Retina (tissue), 1 donor: ENCODE data around the gene PBX1.
"Not testable (repeated sequence)": the region's sequence is repeated elsewhere in the genome, so short reads cannot be mapped to it uniquely, and the experiment has no call there.

Experiments used
- DNase-seq: peaks from one replicate; pipeline ENCODE4 v3.0.0-alpha.2; 2016

The PBX1 gene

DNA sequence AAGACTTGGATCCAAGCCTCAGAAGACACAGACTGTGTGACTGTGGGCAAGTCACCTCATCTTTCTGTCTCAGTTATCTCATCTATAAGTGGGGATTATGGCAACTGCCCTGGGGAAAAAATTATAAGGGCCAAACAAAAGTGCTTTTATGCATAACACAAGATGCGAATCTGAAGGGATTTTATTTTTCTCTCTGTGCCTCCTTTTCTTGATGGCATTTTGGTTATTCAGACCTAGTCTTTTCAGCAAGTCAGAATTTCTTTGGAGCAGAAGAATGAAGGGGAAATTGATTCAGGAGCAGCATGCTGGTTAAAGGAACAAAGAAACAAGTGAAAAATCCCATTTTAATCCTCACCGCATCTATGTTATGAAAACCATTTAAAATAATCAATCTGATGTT is 86.9 kb downstream of the PBX1 start:
- DNase-seq, result no peak

DNA sequence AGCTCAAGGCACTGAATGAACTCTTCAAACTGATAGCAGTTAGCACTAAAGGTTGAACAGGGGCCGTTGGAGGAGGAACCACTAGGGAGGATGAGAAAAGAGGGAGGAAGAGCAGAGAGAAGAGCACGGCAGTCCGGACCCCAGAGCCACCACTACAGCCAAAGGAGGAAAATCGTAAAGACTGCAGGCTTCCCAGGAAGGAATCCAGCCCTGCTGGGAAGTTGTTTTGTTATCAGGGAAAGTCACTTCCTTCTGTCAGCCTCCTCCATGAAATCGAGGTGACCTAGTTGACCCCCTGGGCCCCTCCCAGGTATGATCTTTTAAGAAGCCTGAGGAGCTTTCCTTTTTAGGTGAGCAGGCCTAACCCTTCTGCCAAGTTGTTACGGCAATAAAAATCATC is 88.2 kb downstream of the PBX1 start:
- DNase-seq, result no peak

DNA sequence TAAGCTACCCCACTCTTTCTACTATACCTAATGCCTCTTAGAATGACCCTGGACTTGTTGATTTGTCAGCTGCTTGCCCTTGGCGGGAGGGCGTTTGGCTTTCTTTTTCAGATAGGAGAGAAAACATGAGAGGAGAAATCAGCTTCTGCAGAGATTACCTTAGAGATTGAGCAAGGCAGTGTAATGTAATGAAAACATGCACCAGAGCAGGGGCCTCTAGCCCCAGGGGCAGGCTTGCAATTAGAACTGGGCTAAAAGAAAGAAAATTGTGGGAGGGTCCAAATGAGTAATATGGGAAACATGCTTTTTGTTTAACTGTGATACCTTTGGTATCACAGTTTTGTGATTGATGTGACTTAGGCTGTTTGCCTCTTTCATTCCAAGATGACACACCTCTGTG is 89.7 kb downstream of the PBX1 start:
- no peak for DNase-seq

DNA sequence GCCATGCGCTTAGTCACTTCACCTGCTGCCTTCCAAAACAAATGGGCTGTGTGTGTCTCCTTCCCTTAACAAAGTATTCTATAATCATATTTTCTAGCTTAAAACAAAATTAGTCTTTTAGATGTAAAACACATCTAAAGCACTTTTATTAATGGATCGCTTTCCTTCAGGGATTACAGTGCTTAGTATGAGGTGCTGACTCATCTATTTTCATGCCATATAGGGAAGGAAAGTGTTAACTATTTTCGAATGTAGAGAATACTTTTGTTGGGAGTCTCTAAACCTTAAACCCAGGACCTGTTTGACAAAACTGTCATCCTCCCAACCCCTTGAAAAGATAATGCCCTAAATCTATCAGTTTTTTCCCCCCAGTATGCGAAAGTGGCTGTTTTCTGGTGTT is 90.2 kb downstream of the PBX1 start:
- DNase-seq, result no peak

DNA sequence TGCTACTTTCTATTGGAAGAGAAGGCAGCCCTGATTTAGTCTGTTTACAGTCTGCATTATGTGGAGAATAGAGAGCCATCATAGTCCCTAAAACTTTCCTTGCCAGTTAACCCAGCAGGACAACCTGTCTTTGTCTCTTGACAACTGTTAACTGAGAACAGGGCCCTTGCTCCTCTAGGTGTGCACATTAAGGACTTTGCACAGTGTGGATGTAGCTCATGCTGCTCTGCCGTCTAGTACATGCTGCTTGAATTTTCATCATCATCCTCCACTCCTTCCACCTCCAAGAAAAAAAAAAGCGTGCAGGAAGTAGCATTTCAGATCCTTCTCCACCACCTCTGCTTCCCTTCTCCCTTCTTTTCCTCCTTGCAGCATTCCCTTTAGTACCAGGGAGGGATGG is 91.5 kb downstream of the PBX1 start:
- DNase-seq, result no peak

DNA sequence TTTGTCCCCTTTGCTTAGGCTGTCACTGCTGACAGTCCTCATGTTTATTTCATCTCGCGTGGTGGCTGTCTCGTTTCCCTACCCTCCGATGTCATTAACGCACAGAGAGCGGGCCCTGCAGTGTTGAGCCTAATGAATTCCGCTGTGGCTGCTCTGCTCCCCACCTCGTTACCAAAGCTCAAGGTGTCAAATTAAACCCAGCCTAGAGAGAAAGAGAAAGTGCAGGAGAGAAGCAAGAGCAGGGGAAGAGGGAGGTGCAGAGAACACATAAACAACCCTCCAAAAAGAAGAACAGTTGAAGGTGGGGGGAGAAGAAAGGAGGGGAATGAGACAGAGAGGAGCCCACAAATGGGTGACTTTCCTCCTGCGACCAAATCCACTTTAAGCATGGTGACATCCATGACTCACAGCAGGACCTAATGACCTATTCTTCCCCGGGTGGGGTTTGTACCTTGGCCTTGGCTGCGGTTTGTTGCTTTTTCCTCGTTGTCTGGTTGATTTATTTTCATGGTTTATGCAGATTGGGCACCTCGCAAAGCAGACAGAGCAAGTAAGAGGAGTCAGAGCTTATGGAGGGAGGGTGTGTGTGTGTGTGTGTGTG is 92.5 kb downstream of the PBX1 start:
- DNase-seq, result peak; percentile 57

DNA sequence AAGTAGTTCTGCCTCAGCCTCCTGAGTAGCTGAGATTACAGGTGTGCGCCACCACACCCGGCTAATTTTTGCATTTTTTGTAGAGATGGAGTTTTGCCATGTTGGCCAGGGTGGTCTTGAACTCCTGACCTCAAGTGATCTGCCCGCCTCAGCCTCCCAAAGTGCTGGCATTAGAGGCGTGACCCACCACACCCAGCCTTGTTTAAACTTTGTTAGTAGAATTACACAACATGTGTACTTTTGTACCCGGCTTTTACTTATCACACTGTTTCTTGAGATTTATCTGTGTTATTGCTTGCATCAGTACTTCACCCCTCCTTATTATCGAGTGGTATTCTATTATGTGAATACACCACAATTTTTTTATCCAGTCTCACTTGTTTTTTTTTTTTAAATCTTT is 94.0 kb downstream of the PBX1 start:
- DNase-seq, result not testable (repeated sequence)

DNA sequence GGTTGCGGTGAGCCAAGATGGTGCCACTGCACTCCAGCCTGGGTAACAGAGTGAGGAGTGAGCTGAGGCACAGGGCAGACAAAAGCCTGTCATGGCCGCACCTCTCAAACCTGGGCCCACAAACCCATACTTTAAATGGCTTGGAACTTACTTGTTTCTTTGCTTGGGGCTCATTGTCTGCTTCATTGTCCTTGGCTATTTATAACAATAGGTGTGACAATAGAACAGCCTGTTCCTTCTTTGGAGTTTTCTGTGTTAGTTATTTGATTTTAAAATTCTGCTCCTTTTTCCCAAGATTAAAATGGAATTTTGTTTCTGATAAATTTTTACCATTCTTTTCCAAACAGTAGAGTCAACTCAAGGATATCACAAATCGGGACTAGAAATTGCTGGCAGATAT is 94.7 kb downstream of the PBX1 start:
- no peak for DNase-seq

DNA sequence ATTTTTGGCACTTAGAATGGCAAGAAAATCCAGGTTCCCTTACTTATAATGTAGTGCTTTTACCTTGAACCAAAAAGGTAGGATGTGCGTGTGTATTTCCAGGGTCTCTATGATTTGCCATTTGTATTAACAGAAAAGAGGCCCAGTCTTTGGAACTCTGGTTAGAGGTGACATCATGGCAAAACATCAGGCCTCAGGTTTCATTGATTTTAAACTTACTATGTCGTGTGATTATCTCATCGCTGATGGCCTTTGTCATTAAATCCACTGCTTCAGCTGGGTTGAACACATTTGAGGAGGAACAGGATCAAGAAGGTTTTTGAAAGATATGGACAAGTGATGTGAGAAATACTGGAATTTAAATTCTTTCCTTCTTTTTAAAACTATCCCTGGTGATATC is 95.2 kb downstream of the PBX1 start:
- no peak for DNase-seq

DNA sequence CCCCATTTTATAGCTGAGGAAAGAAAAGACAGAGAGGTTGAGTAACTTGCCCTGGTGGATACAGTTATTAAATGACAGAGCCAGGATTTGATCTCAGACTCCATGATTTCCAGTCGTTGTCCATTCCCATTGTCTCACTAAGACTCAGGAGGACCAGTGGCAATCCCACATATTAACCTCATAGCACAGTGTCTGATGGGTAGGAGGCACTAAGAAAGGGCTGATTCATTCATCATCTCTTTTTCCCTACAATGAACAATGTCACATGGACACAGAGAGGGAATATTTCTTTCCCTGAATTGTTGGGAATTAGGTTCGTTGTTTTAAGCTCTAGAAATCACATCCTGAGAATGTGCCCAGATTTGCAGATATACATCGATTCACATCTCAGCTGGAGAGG is 99.9 kb downstream of the PBX1 start:
- no peak for DNase-seq

DNA sequence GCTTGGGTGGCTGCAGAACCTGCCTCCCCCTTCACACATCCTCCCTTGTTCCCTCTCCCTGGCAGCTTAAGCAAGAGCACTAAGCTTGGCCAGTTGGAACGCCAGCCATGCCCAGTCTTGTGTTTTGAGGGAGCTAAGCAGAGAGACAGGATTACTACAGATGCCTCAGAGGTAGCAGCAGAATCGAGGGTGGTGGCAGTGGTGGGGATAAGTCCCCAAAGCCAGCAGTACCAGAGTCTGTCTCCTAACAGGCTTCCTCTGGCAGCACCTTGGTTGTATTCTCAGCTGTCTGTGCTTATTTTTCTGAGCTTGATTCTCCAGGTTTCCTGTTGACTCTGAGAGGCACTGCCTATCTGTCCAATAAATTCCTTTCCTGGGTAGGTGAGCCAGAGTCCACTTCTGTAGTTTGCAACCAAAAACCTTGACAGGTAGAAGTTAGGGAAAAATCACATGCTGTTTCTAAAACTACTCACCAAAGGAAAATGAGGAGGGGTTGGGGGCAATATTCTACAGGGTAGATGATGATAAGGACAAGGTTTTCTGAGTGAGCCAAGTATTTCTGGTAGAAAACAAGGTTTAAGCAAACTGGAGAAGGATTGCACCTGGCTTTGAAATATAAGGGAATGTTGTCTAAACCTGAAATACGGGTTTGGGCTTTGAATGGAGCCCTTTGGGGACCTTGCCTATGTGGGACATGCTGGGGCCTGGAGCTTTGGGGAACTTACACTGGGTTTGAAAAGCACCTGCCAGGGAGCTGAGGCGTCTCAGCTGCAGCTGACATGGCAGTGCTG is 100.8 kb downstream of the PBX1 start:
- no peak for DNase-seq

DNA sequence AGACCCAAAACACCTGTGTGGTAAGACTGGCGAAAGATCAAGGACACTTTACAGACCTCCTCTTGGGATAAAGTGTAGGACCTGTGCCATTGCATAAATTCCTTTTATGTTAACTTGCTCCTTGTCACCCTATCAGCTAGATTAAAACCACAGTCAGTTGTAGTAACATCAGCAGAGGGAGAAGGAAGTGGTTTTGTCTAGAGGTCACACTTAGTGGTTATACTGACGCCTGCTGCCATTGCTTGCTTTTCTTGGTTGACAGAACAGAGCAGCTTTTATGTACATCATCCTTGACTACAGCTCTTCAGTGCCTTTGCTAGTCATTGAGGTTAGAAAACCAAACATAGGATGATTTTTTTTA is 101.4 kb downstream of the PBX1 start:
- DNase-seq, result no peak

DNA sequence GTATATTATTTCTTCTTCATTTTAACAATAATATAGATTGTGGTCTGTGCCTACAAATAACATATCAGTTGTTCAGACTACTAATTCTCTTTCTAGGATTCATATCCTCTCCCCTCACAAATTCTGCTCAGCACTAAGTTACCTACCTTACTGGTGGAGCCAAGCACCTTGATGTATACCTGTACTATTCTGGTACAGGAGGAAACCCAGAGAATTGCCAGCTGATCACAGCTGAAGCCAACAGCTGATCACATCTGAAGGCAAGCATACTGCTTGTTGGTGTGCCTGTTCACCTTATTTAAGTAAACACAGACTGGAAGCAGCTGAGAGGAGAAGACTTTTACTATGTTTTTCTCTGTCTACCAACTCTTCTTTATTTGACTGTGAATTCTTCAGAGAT is 101.8 kb downstream of the PBX1 start:
- no peak for DNase-seq

DNA sequence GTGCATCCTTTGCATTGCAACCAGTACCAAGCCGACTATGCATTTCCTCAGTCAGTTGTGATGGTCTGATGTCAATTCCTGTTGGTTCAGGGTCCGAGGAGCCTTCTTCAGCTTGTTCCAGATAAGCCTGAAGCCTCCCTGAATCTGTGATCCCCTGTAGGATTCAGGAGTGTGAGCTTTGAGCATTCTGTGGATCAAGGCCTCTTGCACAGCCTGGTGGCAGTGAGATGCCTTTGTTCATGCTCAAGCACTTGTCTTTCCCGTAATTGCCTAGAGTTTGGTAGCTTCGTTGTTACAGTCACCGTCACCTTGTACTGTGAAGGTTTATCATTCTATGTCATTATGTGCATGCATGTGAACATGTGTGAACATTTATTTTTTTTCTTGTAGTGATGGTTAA is 103.5 kb downstream of the PBX1 start:
- no peak for DNase-seq

DNA sequence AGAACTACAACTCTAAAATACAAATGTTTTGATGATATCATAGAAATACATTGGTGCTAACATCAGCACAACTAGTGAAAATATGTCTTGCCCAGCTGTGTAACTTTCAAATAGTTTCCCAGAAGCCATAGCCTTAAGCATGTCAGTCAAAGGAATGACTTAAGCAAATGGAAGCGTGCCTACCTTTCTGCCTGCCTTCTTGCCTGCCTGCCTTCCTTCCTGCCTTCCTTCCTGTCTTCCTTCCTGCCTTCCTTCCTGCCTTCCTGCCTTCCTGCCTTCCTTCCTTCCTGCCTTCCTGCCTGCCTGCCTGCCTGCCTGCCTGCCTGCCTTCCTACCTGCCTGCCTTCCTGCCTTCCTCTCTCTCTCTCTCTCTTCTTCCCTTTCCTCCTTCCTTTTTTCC is 104.0 kb downstream of the PBX1 start:
- no peak for DNase-seq

DNA sequence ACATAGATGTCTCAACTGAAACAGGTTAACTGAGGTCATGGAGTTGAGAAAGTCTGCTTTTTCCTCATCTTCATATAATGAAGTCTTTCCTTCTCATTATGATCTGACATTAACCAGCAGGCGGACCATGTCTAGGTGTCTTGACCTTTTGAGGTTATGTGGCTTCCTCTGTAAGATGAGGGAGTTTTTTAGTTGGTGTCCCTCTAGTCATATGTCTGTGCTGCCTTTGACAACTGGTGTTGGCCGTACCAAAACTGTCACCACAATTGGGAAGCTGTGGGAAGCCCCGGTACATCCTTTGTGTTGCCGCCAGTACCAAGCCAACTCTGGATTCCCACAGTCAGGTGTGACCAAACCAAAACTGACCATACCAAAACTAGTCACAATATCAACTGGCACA is 105.1 kb downstream of the PBX1 start:
- DNase-seq, result no peak

DNA sequence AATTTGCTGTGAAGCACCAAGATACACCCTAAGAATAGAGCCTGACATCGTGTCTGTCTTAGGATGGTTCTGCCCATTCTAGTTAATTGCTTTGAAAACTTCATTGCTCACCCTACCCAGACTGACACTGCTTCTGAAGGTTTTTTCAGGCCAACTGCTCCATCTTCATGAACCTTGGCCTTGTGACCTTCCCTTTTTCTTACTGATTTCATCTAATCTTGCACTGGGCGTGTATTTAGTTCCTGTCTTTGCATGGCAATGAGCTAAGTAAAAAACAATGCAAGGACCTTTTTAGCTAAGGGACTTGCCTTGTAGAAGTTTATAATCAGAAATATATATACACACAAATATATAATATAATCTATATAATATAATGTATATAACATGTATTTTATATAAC is 108.0 kb downstream of the PBX1 start:
- DNase-seq, result no peak

DNA sequence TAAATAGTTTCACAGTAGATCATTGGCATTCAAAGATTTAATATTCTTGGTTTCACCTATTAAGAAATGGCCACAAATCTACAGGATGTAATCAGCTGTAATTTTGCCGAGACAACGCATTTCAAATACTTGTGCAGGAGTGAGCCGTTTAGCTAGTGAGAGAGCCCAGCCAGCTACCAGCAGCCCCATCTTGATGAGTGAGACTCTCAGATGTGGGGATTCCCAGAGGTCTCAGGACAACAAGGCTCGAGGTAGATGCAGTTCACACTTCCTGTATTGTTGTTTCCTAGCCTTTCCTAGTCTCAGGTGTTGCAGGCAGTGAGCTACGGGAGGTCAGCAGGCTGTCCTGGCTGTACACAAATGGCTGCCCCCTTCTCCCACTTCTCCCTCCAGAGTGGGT is 108.6 kb downstream of the PBX1 start:
- DNase-seq, result no peak

DNA sequence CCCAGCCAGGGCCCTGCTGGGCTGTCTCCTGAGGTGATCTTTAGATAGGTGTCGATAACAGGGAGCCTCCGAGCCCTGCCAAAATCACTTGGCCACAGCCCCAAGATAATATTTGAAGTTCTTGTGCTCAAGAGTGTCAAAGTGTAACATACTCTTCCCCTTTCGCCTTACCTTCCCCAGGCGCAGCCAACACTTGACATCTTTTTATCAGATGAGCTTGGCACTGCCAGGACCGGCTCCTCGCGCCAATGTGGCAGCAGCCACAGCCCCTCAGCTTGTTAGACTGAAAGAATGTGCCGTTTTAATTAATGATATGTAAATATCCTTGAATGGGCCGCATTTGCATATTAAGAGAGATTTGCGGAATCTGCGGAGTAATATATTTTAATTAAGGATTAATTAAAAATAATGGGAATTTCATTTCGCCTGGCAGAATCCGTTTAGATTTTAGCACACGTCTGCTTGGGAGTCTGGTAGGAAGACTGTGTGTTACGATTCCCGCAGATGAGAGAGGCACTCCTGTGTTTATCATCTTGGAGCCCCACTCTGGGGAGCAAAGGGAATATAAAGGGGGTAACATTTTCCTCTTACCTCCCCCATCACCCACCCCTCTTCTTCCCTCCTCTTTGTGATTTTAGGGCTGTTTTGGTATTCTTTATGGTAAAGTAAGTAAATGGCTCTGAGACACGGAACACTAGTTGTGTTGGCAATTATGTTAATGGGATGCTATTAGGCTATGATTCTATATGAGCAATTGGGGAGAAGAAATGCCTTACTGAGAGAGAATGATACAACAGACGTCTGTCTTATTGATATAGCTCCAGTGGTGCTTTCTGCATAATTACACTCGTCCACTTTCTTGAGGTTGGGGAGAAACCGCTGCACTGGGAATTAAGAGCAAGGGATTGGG is 109.8 kb downstream of the PBX1 start:
- DNase-seq, result no peak

DNA sequence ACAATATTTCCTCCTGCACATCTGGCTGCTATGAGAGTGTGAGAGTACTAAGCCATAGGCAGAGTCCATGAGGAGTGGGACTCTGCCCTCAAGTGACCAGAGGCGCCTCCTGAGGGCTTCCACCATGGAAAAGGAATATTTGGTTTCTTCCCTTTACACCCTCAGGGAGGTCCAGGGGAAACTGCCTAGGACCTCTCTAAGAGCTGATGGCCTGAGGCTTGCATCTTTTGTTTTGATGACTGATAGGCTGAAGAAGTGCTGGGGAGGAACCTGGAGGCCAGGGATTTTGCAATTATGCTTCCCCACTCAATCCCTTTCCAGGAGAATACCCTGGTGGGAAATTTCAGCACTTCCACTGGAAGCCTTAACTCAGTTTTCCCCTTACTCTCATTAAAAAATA is 111.0 kb downstream of the PBX1 start:
- no peak for DNase-seq

DNA sequence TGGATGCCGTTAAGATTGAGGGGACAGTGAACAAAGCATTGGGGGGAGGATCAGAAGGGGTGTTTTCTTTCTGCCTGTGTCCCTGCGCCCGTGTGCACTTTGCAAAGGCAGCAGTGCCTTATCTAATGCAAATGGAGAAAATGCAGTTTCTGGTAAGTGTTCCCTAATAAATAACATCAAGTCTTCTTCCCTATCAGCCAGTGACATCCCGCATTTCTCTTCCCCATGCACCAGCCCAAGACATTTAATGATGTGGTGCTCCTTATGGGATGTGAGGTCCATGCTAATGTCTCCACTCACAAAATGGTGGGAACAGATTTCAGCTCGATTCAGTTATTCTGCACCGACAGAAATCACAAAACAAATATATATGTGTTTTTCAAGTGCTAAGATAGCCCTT is 111.8 kb downstream of the PBX1 start:
- no peak for DNase-seq

DNA sequence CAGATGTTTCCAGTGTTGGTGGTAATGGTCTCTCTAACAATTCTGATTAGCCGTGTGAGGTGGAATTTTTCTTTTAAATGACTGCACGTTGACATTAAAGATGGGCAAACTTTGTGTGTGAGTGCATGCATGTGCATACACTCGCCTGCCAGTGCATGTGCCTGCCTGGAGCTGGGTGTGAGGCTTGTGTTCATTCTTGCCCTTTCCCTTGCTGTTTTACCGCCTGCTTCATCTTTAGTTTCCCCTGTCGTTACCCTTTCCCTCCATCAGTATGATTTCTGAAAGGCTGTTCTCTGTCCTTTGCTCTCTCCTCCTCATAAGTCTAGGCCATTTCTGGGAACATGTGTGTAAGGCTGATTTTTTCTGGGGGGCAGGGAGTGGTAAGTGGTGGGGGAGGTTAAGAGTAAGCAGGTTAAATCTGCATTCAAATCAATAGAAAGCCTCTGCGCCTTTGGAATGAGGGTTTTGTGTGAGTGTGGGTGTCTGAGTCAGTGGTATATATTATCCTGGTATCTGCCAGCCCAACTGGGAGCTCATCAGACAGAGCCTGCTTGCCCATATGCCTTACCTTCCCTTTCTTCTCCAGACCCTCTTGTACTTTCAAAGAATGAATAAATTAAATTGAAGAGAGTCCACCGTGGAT is 112.5 kb downstream of the PBX1 start:
- DNase-seq, result no peak

DNA sequence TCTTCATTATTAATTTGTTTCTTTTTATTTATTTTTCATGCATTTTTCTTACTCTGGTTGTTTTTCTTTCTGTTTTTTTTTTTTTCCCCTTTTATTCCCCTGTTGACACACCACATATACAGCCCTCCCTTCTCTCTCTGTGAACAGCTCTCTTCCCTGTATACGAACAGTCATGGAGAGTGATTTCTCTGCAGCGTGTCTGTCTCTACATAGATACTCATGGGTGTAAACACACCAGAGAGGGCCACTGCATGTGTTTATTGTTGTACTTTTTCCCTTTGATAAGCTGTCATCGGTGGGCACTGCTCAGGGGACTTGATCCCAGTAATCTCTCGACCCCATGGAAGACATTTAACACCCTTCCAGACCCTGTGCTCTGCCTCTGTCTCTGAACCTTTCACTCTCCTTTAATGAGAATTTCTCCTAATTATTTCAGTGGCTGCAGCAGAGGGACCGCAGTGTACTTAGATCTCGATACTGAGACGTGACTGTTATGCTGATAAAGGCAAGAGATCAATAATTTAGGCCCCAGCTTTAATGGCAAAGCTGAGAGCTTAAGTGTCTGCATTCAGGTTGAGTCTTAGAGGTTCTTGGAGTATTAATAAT is 113.1 kb downstream of the PBX1 start:
- peak; percentile 44 for DNase-seq
